ENCODE results near the gene PRKAR1B. TPM values are rescaled to one million over a fixed set of nuclear protein-coding genes. Genes with fewer than 3 reads are reported as not detected.

PRKAR1B gene
- total and polyA plus RNA-seq, 10 of the 15 experiments (the other 5 are each of a cell fraction or from before 2014, with no cell fraction given), result 1.4 to 45.6 (median 19.3) TPM

GRCh38 chr7:553636-554111 is 173.4 kb downstream of the PRKAR1B start:
- H3K27me3 ChIP-seq (replicated peaks in 1 of 2; ENCODE audit: control insufficient read depth in 2 of 2, insufficient read depth in 2 of 2, low read length in 1 of 2), result no peaks in the 10 kb centered on the region
- H3K79me2 ChIP-seq (ENCODE audit: control insufficient read depth, insufficient read depth, low read length), result no peaks in the 10 kb centered on the region
- CTCF ChIA-PET, result no interaction called here
- no peaks in the 10 kb centered on the region for H3K4me1 ChIP-seq (ENCODE audit: control insufficient read depth, insufficient read depth, low read length)
- H3K27ac ChIP-seq (ENCODE audit: control insufficient read depth, insufficient read depth), result no peak overlapping the region
- no peak for ATAC-seq
- POLR2A ChIA-PET, result no interaction called here
- FAIRE-seq, result no peak
- H3K9ac ChIP-seq (ENCODE audit: control insufficient read depth, insufficient read depth, low read length), result no peak overlapping the region
- H4K20me1 ChIP-seq (ENCODE audit: control insufficient read depth, insufficient read depth), result no peaks in the 10 kb centered on the region
- RAD21 ChIA-PET (ENCODE audit: unreplicated experiment), result no interaction called here
- SMC1A ChIA-PET (ENCODE audit: uncharacterized antibody, unreplicated experiment), result no interaction called here
- H2AFZ ChIP-seq (ENCODE audit: control insufficient read depth, low read depth, low read length), result no peak overlapping the region
- intact Hi-C loops (cut with micrococcal nuclease; ENCODE audit: unreplicated experiment), result no loop called here
- DNase-seq (ENCODE audit: low read depth, low spot score), result no peak
- no peaks in the 10 kb centered on the region for H3K36me3 ChIP-seq (ENCODE audit: control insufficient read depth in 2 of 2, insufficient read depth in 2 of 2, low read length in 1 of 2)
- no TSS peak for BruUV-seq (replicated peaks)
- 96% methylated on average over 18 of the region's 18 CpGs for WGBS (ENCODE audit: insufficient coverage, insufficient replicate concordance, low lambda C conversion rate, missing lambda C conversion rate)
- H3K9me3 ChIP-seq (replicated peaks; ENCODE audit: control insufficient read depth, insufficient read depth, low read length), result no peaks in the 10 kb centered on the region; the same call in 2 of the 3 replicates
- no peak overlapping the region for H3K4me3 ChIP-seq
- no peak overlapping the region for H3K4me2 ChIP-seq (ENCODE audit: control insufficient read depth, insufficient read depth)
- in situ Hi-C loops (cut with MboI), result no loop called here
- no peak for TF ChIP-seq RAD51 (IDR thresholded peaks at IDR 0.05)
- TF ChIP-seq CEBPZ (IDR thresholded peaks at IDR 0.05; ENCODE audit: low read depth, low read length), result no peak
- TF ChIP-seq YY1 (IDR thresholded peaks at IDR 0.05; ENCODE audit: low read depth, low read length), result no peak
- no peak for TF ChIP-seq ZNF384 (IDR thresholded peaks at IDR 0.05; ENCODE audit: borderline replicate concordance, low read depth, low read length)
- TF ChIP-seq ZBTB4 (CRISPR knock-in tag; IDR thresholded peaks at IDR 0.05), result no peak
- no peak for TF ChIP-seq IKZF1 (conservative IDR thresholded peaks at IDR 0.05)
- no peak for TF ChIP-seq PRDM15 (CRISPR knock-in tag; IDR thresholded peaks at IDR 0.05)
- no peak for TF ChIP-seq NR2F1 (conservative IDR thresholded peaks at IDR 0.05)
- TF ChIP-seq IRF4 (IDR thresholded peaks at IDR 0.05; ENCODE audit: low read depth, low read length), result no peak
- no peak for TF ChIP-seq PAX5 (IDR thresholded peaks at IDR 0.05; ENCODE audit: borderline replicate concordance, low read depth, low read length)
- TF ChIP-seq SUZ12 (IDR thresholded peaks at IDR 0.05; ENCODE audit: unreplicated experiment), result no peak
- TF ChIP-seq CTCF (IDR thresholded peaks at IDR 0.05 in 2 of 3, conservative IDR thresholded peaks at IDR 0.05 in 1 of 3; ENCODE audit: control insufficient read depth in 2 of 3, extremely low read depth in 1 of 3, insufficient read depth in 1 of 3, low read depth in 3 of 3, low read length in 3 of 3), result no peak

Measured in GM12878 (cell line).